Activated CD8-positive, alpha-beta T cell treated with anti-CD3 and anti-CD28 coated beads for 36 hours (primary cell): ENCODE data around the gene HNRNPA0. TPM values are rescaled to one million over a fixed set of nuclear protein-coding genes. Genes with fewer than 3 reads are reported as not detected.

Source experiments
- ATAC-seq: fragments of 200-7000 bp; cut with Tn5 transposase; one replicate; pipeline ENCODE4 v1.10.0; 2021; ENCODE audit warnings: mild to moderate bottlenecking, moderate library complexity
- CTCF ChIA-PET: fragments of 350-600 bp; sonication (Branson Sonifier 250); formaldehyde crosslinking; loops from one replicate; lab custom pipeline; 2021; ENCODE audit warnings: antibody characterized with exemption; lab: Charles Lee
- POLR2A ChIA-PET: fragments of 350-600 bp; sonication (Branson Sonifier 250); formaldehyde crosslinking; loops from one replicate; lab custom pipeline; 2021; ENCODE audit warnings: antibody characterized with exemption; lab: Charles Lee
- DNase-seq: peaks from one replicate; pipeline ENCODE4 v3.0.0-alpha.2; 2020
- H3K27ac Mint-ChIP-seq: one replicate; pipeline ENCODE4 v1.8.0; 2021; ENCODE audit warnings: mild to moderate bottlenecking, mixed read lengths
- H3K27me3 Mint-ChIP-seq: one replicate; pipeline ENCODE4 v1.8.0; 2021; ENCODE audit warnings: mixed read lengths
- H3K36me3 Mint-ChIP-seq: one replicate; pipeline ENCODE4 v1.8.0; 2021; ENCODE audit warnings: low read depth, mixed read lengths
- H3K4me1 Mint-ChIP-seq: one replicate; pipeline ENCODE4 v1.8.0; 2021; ENCODE audit warnings: low read depth, mixed read lengths
- H3K4me3 Mint-ChIP-seq: one replicate; pipeline ENCODE4 v1.8.0; 2021; ENCODE audit warnings: mild to moderate bottlenecking, moderate library complexity, mixed read lengths
- H3K9me3 Mint-ChIP-seq: one replicate; pipeline ENCODE4 v1.8.0; 2021; ENCODE audit warnings: mixed read lengths
- CTCF ChIP-seq: fragments of 200-600 bp; IDR thresholded peaks from one replicate; pipeline ENCODE4 v1.8.0; 2022; ENCODE audit warnings: antibody characterized with exemption, mild to moderate bottlenecking
- intact Hi-C: fragments of 100-400 bp; cut with micrococcal nuclease; formaldehyde crosslinking; loops from one replicate; pipeline ENCODE4 v1.10.0; 2022
- total RNA-seq, 2 experiments: library from RNA; stranded (reverse); gene quantifications; one replicate each; pipeline ENCODE4 v1.2.3, GENCODE V29; 2021

The HNRNPA0 gene
- total RNA-seq, 2 experiments from 2014 or later = 32.8 to 33.1 TPM

GRCh38 chr5:137699336-137700281, 54.6 kb downstream of the HNRNPA0 start:
- POLR2A ChIA-PET = interaction anchor here (0.7 to 1.5 kb wide), 3 partner anchors 11 to 51 kb away, joined by 3 to 4 read pairs (median 4); no protein-coding TSS in a partner anchor
- H3K27ac Mint-ChIP-seq = no peak overlapping the region

GRCh38 chr5:137696481-137696880, 57.7 kb downstream of the HNRNPA0 start:
- H3K4me1 Mint-ChIP-seq = peaks cover 40% of the 10 kb centered on the region
- intact Hi-C loops = loop anchor here (5.0 kb wide), 1 partner anchor 41 kb away; the partner anchor contains the start of gene KLHL3
- ATAC-seq = peak; percentile 93
- DNase-seq = peak; percentile 77
- H3K4me3 Mint-ChIP-seq = no peak overlapping the region
- POLR2A ChIA-PET = interaction anchor here (1.2 to 2.4 kb wide), 5 partner anchors 37 to 57 kb away, joined by 3 to 15 read pairs (median 6); partner anchors contain the start of gene KLHL3
- no peaks in the 10 kb centered on the region for H3K9me3 Mint-ChIP-seq
- CTCF ChIA-PET = interaction anchor here (2.0 to 7.0 kb wide), 5 partner anchors 29 to 55 kb away, joined by 5 to 38 read pairs (median 21); partner anchors contain the start of gene KLHL3
- peak overlapping the region; percentile 92 for H3K27ac Mint-ChIP-seq
- H3K27me3 Mint-ChIP-seq = no peaks in the 10 kb centered on the region
- no peak for TF ChIP-seq CTCF
- peaks cover 9% of the 10 kb centered on the region for H3K36me3 Mint-ChIP-seq

More at GRCh38 chr5:137699336-137700281, 54.6 kb downstream of the HNRNPA0 start:
- ATAC-seq (no peak), DNase-seq (no peak)
- Mint-ChIP-seq H3K4me1 (peaks cover 27% of the 10 kb centered on the region), H3K9me3 (no peaks in the 10 kb centered on the region), H3K4me3 (no peak overlapping the region), H3K36me3 (peaks cover 7% of the 10 kb centered on the region), H3K27me3 (no peaks in the 10 kb centered on the region)
- intact Hi-C loops = loop anchor here (5.0 kb wide), 1 partner anchor 38 kb away; the partner anchor contains the start of gene KLHL3
- CTCF ChIA-PET = interaction anchor here (1.1 to 6.0 kb wide), 4 partner anchors 22 to 43 kb away, joined by 3 to 38 read pairs (median 6); partner anchors contain the start of gene KLHL3
- no peak for TF ChIP-seq CTCF

- intact Hi-C loops = loop anchor here (5.0 kb wide), 1 partner anchor 41 kb away; the partner anchor contains the start of gene KLHL3
- Mint-ChIP-seq H3K4me3 (peak overlapping the region; percentile 39), H3K4me1 (peaks cover 40% of the 10 kb centered on the region), H3K27me3 (no peaks in the 10 kb centered on the region), H3K36me3 (peaks cover 9% of the 10 kb centered on the region), H3K27ac (peak overlapping the region; percentile 92), H3K9me3 (no peaks in the 10 kb centered on the region)
- CTCF ChIA-PET = interaction anchor here (0.6 to 7.0 kb wide), 9 partner anchors 10 to 171 kb away, joined by 3 to 38 read pairs (median 7); partner anchors contain the start of gene KLHL3
- POLR2A ChIA-PET = interaction anchor here (0.6 to 2.4 kb wide), 6 partner anchors 38 to 112 kb away, joined by 3 to 15 read pairs (median 6); partner anchors contain the start of gene KLHL3
- peak; percentile 26 for TF ChIP-seq CTCF
- DNase-seq = peak; percentile 15
- peak; percentile 53 for ATAC-seq
Observed at GRCh38 chr5:137695651-137696428, 58.3 kb downstream of the HNRNPA0 start.

Other genes starting within 250 kb of the HNRNPA0 start
- 10 to 100 TPM in 1 of 2 experiments, 1 to 10 TPM in 1; 9.2 to 12.2 TPM for gene KLHL3, start 18.3 kb downstream of the HNRNPA0 start, total RNA-seq
- gene MYOT, start 113.5 kb upstream of the HNRNPA0 start, total RNA-seq = not detected
- not detected for gene PKD2L2, start 135.1 kb upstream of the HNRNPA0 start, total RNA-seq